Measurements from ENCODE around the gene CNNM4. TPM values are rescaled to one million over a fixed set of nuclear protein-coding genes. Genes with fewer than 3 reads are reported as not detected.

Gene CNNM4
- polyA plus RNA-seq, 1 of the 3 experiments (the other 2 are of a cell fraction): 5.5 TPM

DNA sequence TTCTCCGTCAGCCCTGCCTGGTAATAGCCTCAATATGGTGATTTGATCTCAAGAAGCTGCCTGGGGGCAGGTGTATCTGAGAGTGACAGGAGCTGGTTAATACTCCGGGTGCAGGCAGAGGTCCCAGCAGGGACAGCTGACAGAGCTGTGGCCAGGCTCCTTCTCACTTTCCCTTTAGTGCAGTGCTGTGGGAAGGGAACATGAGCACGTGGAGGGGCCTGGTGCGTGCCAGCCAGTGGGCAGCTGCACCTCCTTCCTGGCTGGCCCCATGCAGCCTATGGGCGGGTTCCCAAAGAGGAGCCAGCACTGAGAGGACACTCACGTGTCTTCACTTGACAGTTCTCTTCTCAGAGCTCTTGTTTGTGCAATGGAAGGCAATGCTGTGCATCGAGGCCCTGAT, 9.1 kb downstream of the CNNM4 start:
- Histone ChIP-seq H3K4me1 (ENCODE audit: control insufficient read depth in 1 of 2, insufficient read depth in 2 of 2, low read depth in 1 of 2, low read length in 1 of 2) (peaks cover 0 to 15% of the 10 kb centered on the region in 2 experiments; a peak in 1 of 4 replicates), H3K27ac (ENCODE audit: low read depth in 2 of 2, low read length in 1 of 2) (no peak overlapping the region), H3K9me3 (no peaks in the 10 kb centered on the region), H3K4me2 (no peak overlapping the region), H3K79me2 (ENCODE audit: insufficient read depth) (no peaks in the 10 kb centered on the region; the same call in 1 of the 2 replicates), H3K9ac (no peak overlapping the region), H4K20me1 (ENCODE audit: insufficient read depth) (no peaks in the 10 kb centered on the region), H3F3A (replicated peaks; ENCODE audit: insufficient read depth) (no peaks in the 10 kb centered on the region), H3K4me3 (ENCODE audit: low read depth in 2 of 2, low read length in 1 of 2) (no peak overlapping the region), H2AFZ (ENCODE audit: low read depth) (no peak overlapping the region), H3K27me3 (ENCODE audit: insufficient read depth) (no peaks in the 10 kb centered on the region), H3K9me2 (no peaks in the 10 kb centered on the region), H3K36me3 (replicated peaks in 1 of 2; ENCODE audit: control insufficient read depth in 1 of 2, insufficient read depth in 2 of 2, low read length in 1 of 2) (no peaks in the 10 kb centered on the region)
- TF ChIP-seq MXI1 (IDR thresholded peaks at IDR 0.05; ENCODE audit: low read depth, low read length): peak; percentile 83; the same call in 1 of the 2 replicates
- TF ChIP-seq RFX5 (IDR thresholded peaks at IDR 0.05; ENCODE audit: low read length): no peak
- TF ChIP-seq, protein P1, sequence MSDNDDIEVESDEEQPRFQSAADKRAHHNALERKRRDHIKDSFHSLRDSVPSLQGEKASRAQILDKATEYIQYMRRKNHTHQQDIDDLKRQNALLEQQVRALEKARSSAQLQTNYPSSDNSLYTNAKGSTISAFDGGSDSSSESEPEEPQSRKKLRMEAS (IDR thresholded peaks at IDR 0.05; ENCODE audit: low read depth): no peak
- 85% methylated on average over 5 of the region's 7 CpGs for WGBS (ENCODE audit: low lambda C conversion rate)
- ChIA-PET CTCF (interaction anchor here (0.5 to 2.8 kb wide), 6 partner anchors 9 to 216 kb away, joined by 3 to 12 read pairs (median 4); partner anchors contain the start of gene CNNM4), POLR2A (interaction anchor here (1.1 kb wide), 1 partner anchor 19 kb away, joined by 5 read pairs; no protein-coding TSS in a partner anchor)
- DNase-seq: peak; percentile 66

DNA sequence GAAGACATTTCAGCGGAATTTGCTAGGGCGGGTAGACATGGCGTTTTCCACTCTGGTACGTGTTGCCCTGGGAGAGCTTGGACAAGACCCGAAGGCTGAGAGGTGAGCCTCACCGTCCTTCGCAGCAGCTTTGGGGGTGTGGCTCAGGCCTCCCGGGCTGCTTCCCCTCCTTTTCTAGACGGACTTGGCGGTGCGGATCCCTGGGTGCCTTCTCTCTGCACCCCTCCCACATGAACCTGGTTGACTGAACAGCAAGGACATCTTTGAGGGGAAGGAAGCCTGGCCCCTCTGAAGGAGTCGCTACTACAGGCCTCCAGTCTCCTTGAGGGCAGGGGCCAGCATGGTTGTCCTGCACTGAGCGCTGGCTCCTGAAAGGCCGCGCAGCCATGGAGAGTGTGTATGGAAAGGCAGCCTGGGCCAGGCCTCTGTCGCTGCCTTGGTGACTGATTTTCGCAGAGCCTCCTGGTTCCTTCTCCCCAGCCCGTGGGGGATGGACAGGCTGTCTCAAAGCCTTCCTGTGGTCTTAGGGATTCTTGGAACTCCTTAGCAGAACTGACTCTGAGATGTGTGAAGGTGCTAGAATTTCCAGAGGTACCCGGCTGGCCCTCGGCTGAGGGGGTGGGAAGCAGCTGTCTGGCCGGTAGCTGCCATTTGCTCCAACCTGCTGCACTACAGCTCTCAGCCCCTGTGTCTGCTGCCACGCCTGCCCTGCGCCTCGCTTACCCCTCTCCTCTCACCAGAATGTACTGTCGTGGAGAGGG, 9.9 kb downstream of the CNNM4 start:
- no peaks in the 10 kb centered on the region for H3K27me3 ChIP-seq (ENCODE audit: insufficient read depth)
- H3F3A ChIP-seq (replicated peaks; ENCODE audit: insufficient read depth): no peaks in the 10 kb centered on the region
- no peak overlapping the region for H3K9ac ChIP-seq
- 97% methylated on average over 18 of the region's 25 CpGs for WGBS (ENCODE audit: low lambda C conversion rate)
- no peak overlapping the region for H3K4me3 ChIP-seq (ENCODE audit: low read depth in 2 of 2, low read length in 1 of 2)
- H3K27ac ChIP-seq (ENCODE audit: low read depth in 2 of 2, low read length in 1 of 2): no peak overlapping the region
- no peaks in the 10 kb centered on the region for H4K20me1 ChIP-seq (ENCODE audit: insufficient read depth)
- H2AFZ ChIP-seq (ENCODE audit: low read depth): no peak overlapping the region
- CTCF ChIA-PET: interaction anchor here (0.5 to 2.8 kb wide), 6 partner anchors 10 to 217 kb away, joined by 3 to 12 read pairs (median 4); partner anchors contain the start of gene CNNM4
- no peaks in the 10 kb centered on the region for H3K9me3 ChIP-seq
- no peak overlapping the region for H3K4me2 ChIP-seq
- no peaks in the 10 kb centered on the region for H3K79me2 ChIP-seq (ENCODE audit: insufficient read depth)
- H3K9me2 ChIP-seq: no peaks in the 10 kb centered on the region
- no peak for DNase-seq
- peaks cover 0 to 15% of the 10 kb centered on the region in 2 experiments; a peak in 1 of 4 replicates for H3K4me1 ChIP-seq (ENCODE audit: control insufficient read depth in 1 of 2, insufficient read depth in 2 of 2, low read depth in 1 of 2, low read length in 1 of 2)
- POLR2A ChIA-PET: interaction anchor here (1.1 kb wide), 1 partner anchor 18 kb away, joined by 5 read pairs; no protein-coding TSS in a partner anchor
- TF ChIP-seq EZH2phosphoT487 (IDR thresholded peaks at IDR 0.05; ENCODE audit: borderline replicate concordance, low read depth) (no peak), FOXJ3 (CRISPR knock-in tag; IDR thresholded peaks at IDR 0.05) (no peak), FOSL2 (IDR thresholded peaks at IDR 0.05; ENCODE audit: borderline replicate concordance, low read depth) (no peak), CHD2 (IDR thresholded peaks at IDR 0.05; ENCODE audit: low read length, partially characterized antibody) (no peak), GATA2 (CRISPR knock-in tag; IDR thresholded peaks at IDR 0.05) (no peak), RAD21 (IDR thresholded peaks at IDR 0.05; ENCODE audit: low read length) (no peak), NRF1 (IDR thresholded peaks at IDR 0.05; ENCODE audit: low read depth, low read length) (no peak), FOXM1 (IDR thresholded peaks at IDR 0.05; ENCODE audit: low read depth) (no peak), SIN3A (IDR thresholded peaks at IDR 0.05; ENCODE audit: borderline replicate concordance, low read depth, low read length) (no peak), TCF12 (IDR thresholded peaks at IDR 0.05) (no peak), NFIC (IDR thresholded peaks at IDR 0.05; ENCODE audit: borderline replicate concordance) (no peak), TEAD4 (IDR thresholded peaks at IDR 0.05; ENCODE audit: borderline replicate concordance, insufficient read depth) (no peak), RFX5 (IDR thresholded peaks at IDR 0.05; ENCODE audit: low read length) (no peak)
- TF ChIP-seq, protein P2, sequence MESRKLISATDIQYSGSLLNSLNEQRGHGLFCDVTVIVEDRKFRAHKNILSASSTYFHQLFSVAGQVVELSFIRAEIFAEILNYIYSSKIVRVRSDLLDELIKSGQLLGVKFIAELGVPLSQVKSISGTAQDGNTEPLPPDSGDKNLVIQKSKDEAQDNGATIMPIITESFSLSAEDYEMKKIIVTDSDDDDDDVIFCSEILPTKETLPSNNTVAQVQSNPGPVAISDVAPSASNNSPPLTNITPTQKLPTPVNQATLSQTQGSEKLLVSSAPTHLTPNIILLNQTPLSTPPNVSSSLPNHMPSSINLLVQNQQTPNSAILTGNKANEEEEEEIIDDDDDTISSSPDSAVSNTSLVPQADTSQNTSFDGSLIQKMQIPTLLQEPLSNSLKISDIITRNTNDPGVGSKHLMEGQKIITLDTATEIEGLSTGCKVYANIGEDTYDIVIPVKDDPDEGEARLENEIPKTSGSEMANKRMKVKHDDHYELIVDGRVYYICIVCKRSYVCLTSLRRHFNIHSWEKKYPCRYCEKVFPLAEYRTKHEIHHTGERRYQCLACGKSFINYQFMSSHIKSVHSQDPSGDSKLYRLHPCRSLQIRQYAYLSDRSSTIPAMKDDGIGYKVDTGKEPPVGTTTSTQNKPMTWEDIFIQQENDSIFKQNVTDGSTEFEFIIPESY (IDR thresholded peaks at IDR 0.05; ENCODE audit: borderline replicate concordance, low read depth): no peak
- TF ChIP-seq, protein P3, sequence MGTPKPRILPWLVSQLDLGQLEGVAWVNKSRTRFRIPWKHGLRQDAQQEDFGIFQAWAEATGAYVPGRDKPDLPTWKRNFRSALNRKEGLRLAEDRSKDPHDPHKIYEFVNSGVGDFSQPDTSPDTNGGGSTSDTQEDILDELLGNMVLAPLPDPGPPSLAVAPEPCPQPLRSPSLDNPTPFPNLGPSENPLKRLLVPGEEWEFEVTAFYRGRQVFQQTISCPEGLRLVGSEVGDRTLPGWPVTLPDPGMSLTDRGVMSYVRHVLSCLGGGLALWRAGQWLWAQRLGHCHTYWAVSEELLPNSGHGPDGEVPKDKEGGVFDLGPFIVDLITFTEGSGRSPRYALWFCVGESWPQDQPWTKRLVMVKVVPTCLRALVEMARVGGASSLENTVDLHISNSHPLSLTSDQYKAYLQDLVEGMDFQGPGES (IDR thresholded peaks at IDR 0.05; ENCODE audit: low read depth, low read length): no peak
- TF ChIP-seq, protein P1 (IDR thresholded peaks at IDR 0.05; ENCODE audit: low read depth): no peak
- TF ChIP-seq, protein P4, sequence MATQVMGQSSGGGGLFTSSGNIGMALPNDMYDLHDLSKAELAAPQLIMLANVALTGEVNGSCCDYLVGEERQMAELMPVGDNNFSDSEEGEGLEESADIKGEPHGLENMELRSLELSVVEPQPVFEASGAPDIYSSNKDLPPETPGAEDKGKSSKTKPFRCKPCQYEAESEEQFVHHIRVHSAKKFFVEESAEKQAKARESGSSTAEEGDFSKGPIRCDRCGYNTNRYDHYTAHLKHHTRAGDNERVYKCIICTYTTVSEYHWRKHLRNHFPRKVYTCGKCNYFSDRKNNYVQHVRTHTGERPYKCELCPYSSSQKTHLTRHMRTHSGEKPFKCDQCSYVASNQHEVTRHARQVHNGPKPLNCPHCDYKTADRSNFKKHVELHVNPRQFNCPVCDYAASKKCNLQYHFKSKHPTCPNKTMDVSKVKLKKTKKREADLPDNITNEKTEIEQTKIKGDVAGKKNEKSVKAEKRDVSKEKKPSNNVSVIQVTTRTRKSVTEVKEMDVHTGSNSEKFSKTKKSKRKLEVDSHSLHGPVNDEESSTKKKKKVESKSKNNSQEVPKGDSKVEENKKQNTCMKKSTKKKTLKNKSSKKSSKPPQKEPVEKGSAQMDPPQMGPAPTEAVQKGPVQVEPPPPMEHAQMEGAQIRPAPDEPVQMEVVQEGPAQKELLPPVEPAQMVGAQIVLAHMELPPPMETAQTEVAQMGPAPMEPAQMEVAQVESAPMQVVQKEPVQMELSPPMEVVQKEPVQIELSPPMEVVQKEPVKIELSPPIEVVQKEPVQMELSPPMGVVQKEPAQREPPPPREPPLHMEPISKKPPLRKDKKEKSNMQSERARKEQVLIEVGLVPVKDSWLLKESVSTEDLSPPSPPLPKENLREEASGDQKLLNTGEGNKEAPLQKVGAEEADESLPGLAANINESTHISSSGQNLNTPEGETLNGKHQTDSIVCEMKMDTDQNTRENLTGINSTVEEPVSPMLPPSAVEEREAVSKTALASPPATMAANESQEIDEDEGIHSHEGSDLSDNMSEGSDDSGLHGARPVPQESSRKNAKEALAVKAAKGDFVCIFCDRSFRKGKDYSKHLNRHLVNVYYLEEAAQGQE (IDR thresholded peaks at IDR 0.05; ENCODE audit: low read depth, low read length): no peak
- no peaks in the 10 kb centered on the region for H3K36me3 ChIP-seq (replicated peaks in 1 of 2; ENCODE audit: control insufficient read depth in 1 of 2, insufficient read depth in 2 of 2, low read length in 1 of 2)
